Heart left ventricle (tissue), 16 donors: ENCODE measurements around the gene ROGDI. TPM values are rescaled to one million over a fixed set of nuclear protein-coding genes. Genes with fewer than 3 reads are reported as not detected.
A peak's percentile ranks its signal among the peaks of the same experiment; 100 is the strongest.

ENCODE experiments used
- ATAC-seq, 4 donors: fragments of 200-7000 bp; cut with Tn5 transposase; one replicate each; pipeline ENCODE4 v1.9.1; 2020 to 2022; ENCODE audit warnings: moderate library complexity in 4 of 4, mild to moderate bottlenecking in 3 of 4, moderate number of reproducible peaks in 1 of 4
- DNase-seq, 5 donors: peaks; one replicate each; pipeline ENCODE4 v3.0.0-alpha.2; 2020
- H3K27ac ChIP-seq, 12 donors: fragments of 200-600 bp; sonication (generic) in 4 of 12; one replicate each; pipeline versions ENCODE4 v1.5.0 to v1.8.0; 2016 to 2022; ENCODE audit warnings: mild to moderate bottlenecking in 2 of 12
- H3K27me3 ChIP-seq, 9 donors: fragments of 200-600 bp; sonication (generic) in 2 of 9; one replicate each; pipeline versions ENCODE4 v1.5.1 to v1.8.0; 2016 to 2022; ENCODE audit warnings: mild to moderate bottlenecking in 3 of 9
- H3K36me3 ChIP-seq, 9 donors: fragments of 200-600 bp; sonication (generic) in 2 of 9; one replicate each; pipeline versions ENCODE4 v1.5.0 to v1.8.0; 2018 to 2022; ENCODE audit warnings: mild to moderate bottlenecking in 2 of 9
- H3K4me1 ChIP-seq, 12 donors: fragments of 200-600 bp; sonication (generic) in 4 of 12; one replicate each; pipeline versions ENCODE4 v1.5.0 to v1.8.0; 2016 to 2022; ENCODE audit warnings: mild to moderate bottlenecking in 3 of 12
- H3K4me3 ChIP-seq, 12 donors: fragments of 200-600 bp; sonication (generic) in 4 of 12; one replicate each; pipeline versions ENCODE4 v1.5.0 to v1.8.0; 2017 to 2022; ENCODE audit warnings: mild to moderate bottlenecking in 9 of 12, moderate library complexity in 4 of 12
- H3K9me3 ChIP-seq, 12 donors: fragments of 200-600 bp; sonication (generic) in 4 of 12; one replicate each; pipeline versions ENCODE4 v1.5.0 to v1.8.0; 2016 to 2022; ENCODE audit warnings: mild to moderate bottlenecking in 1 of 12
- CTCF ChIP-seq, 12 donors: fragments of 200-600 bp; sonication (generic) in 4 of 12; IDR thresholded peaks; one replicate each; pipeline versions ENCODE4 v1.5.0 to v1.8.0; 2018 to 2022; ENCODE audit warnings: antibody characterized with exemption in 12 of 12, mild to moderate bottlenecking in 5 of 12
- POLR2A ChIP-seq, 2 donors: fragments of 450-650 bp; IDR thresholded peaks; one replicate each; pipeline ENCODE4 v1.6.1; 2017; ENCODE audit warnings: antibody characterized with exemption in 2 of 2, mild to moderate bottlenecking in 2 of 2, moderate library complexity in 2 of 2
- WGBS, 4 donors: extraction: QIAGEN DNeasy Blood & Tissue Kit in 2 of 4; methylation state at CpG; one replicate each; pipeline versions ENCODE4 v1.1.5 to v1.1.7; 2013 to 2018; 5-methylcytosine and 5-hydroxymethylcytosine counted together
- intact Hi-C, 10 donors: fragments of 100-400 bp; cut with DNase I; formaldehyde crosslinking; loops; one replicate each; pipeline versions ENCODE4 v1.11.1 to v1.14.2; 2022
- polyA plus RNA-seq, 2 donors: library from polyadenylated mRNA; stranded (reverse); fragments of 200-250 nt; gene quantifications; one replicate each; pipeline ENCODE4 v1.2.3, GENCODE V29; 2013
- total RNA-seq, 9 donors: library from RNA; depleted of rRNA in 2 of 9; stranded (reverse); fragments of >200 nt in 2 of 9; fragmentation: NEBNext Ultra II Directional in 3 of 9; extraction: Animal tissue kit (Norgen Biotek cat#: 25700) in 3 of 9; gene quantifications; one replicate each; pipeline versions ENCODE4 v1.1.0 to v1.2.4, GENCODE V29; 2016 to 2023
- donor health status: ischemic (EF 13 %, LVEDD 7.1; RV severe dilation, severe dysfunction).
- donor health status: healthy with polysubstance abuse.
- donor health status: DM: no; HTN: yes; CAD: no.
- donor health status: DM: no; HTN: no; CAD: no.
- donor health status: ischemic (EF 25% LVEDD 6.9; RV normal size, moderate dysfunction).
- donor health status: ischemic (EF 25% LVEDD 5.7; RV mildly dilated, moderate dysfunction).
- donor health status: healthy.
- donor health status: DM: yes; HTN: yes; CAD: no.
- donor health status: ischemic (EF 35%, LVEDD 5.7; RV mildly dilated, moderate dysfunction).
- donor health status: nonischemic (EF 11% LVEDD 7.7; RV severe dilation, severe dysfunction).
- donor health status: DM: yes; HTN: yes; CAD: no.
- donor health status: PGD.
- donor health status: ischemic (EF 29% LVEDD 5.4; RV normal size, mild dysfunction).
- donor health status: nonischemic (EF 23%, LVEDD 6.1; RV moderate dilation, normal function).

The ROGDI gene
- total and polyA plus RNA-seq, 11 donors, result 43.4 to 167 (median 95.0) TPM

- Histone ChIP-seq H3K27me3 (no peaks in the 10 kb centered on the region), H3K4me1 (peaks cover 0 to 15% (median 4%) of the 10 kb centered on the region in 12 donors), H3K4me3 (no peak overlapping the region), H3K36me3 (peaks cover 0 to 31% (median 26%) of the 10 kb centered on the region in 9 donors), H3K27ac (peak overlapping the region in 1 of 12 donors; percentile 24), H3K9me3 (no peaks in the 10 kb centered on the region)
- TF ChIP-seq CTCF (IDR thresholded peaks at IDR 0.05) (no peak), POLR2A (IDR thresholded peaks at IDR 0.05) (no peak)
- intact Hi-C loops, result no loop called here
- DNase-seq (no peak), ATAC-seq (peak in 2 of 4 donors; percentile 9 to 17)
- WGBS, 4 donors, result 55 to 63% (median 58%) methylated on average over 15 of the region's 15 CpGs
These were observed 55.4 kb downstream of the ROGDI start for GRCh38 chr16:4746991-4747574.

Other genes starting within 250 kb of the ROGDI start
- under 1 TPM in 7 of 9 donors, not detected in 2; 0.05 to 0.19 (median 0.15) TPM for gene C16orf96, start 246.3 kb downstream of the ROGDI start, total RNA-seq
- under 1 TPM; 0.01 to 0.04 TPM for gene C16orf96, start 246.3 kb downstream of the ROGDI start, polyA plus RNA-seq
- 10 to 100 TPM in 8 of 9 donors, 1 to 10 TPM in 1; 9.1 to 38.9 (median 18.7) TPM for gene UBALD1, start 187.7 kb downstream of the ROGDI start, total RNA-seq
- gene UBALD1, start 187.7 kb downstream of the ROGDI start, polyA plus RNA-seq, result 10 to 100 TPM; 23.7 to 33.9 TPM
- 10 to 100 TPM; 28.5 to 75.0 (median 42.0) TPM for gene MGRN1, start 177.8 kb downstream of the ROGDI start, total RNA-seq
- gene MGRN1, start 177.8 kb downstream of the ROGDI start, polyA plus RNA-seq, result 10 to 100 TPM; 17.9 to 36.9 TPM
- 10 to 100 TPM; 33.1 to 65.2 (median 46.4) TPM for gene NUDT16L1, start 109.1 kb downstream of the ROGDI start, total RNA-seq
- 10 to 100 TPM; 47.5 to 51.0 TPM for gene NUDT16L1, start 109.1 kb downstream of the ROGDI start, polyA plus RNA-seq
- 10 to 100 TPM in 2 of 9 donors, 1 to 10 TPM in 7; 5.1 to 12.5 (median 8.6) TPM for gene ANKS3, start 68.4 kb downstream of the ROGDI start, total RNA-seq
- 10 to 100 TPM in 1 of 2 donors, 1 to 10 TPM in 1; 9.8 to 12.7 TPM for gene ANKS3, start 68.4 kb downstream of the ROGDI start, polyA plus RNA-seq
- 1 to 10 TPM in 3 of 9 donors, under 1 TPM in 6; 0.34 to 3.4 (median 0.70) TPM for gene DNAAF8, start 68.1 kb downstream of the ROGDI start, total RNA-seq
- 1 to 10 TPM; 1.7 TPM for gene DNAAF8, start 68.1 kb downstream of the ROGDI start, polyA plus RNA-seq
- 10 to 100 TPM in 1 of 9 donors, 1 to 10 TPM in 8; 4.8 to 11.6 (median 6.5) TPM for gene ZNF500, start 35.5 kb downstream of the ROGDI start, total RNA-seq
- gene ZNF500, start 35.5 kb downstream of the ROGDI start, polyA plus RNA-seq, result 1 to 10 TPM; 5.7 to 7.1 TPM
- under 1 TPM in 1 of 9 donors, not detected in 8; 0.32 TPM for gene SEPTIN12, start 14.3 kb downstream of the ROGDI start, total RNA-seq
- gene SEPTIN12, start 14.3 kb downstream of the ROGDI start, polyA plus RNA-seq, result not detected
- gene SMIM22, start 7.3 kb downstream of the ROGDI start, total RNA-seq, result not detected
- gene SMIM22, start 7.3 kb downstream of the ROGDI start, polyA plus RNA-seq, result not detected
- 10 to 100 TPM; 54.3 to 96.6 (median 75.8) TPM for gene GLYR1, start 44.7 kb upstream of the ROGDI start, total RNA-seq
- gene GLYR1, start 44.7 kb upstream of the ROGDI start, polyA plus RNA-seq, result 10 to 100 TPM; 51.3 to 67.2 TPM
- 10 to 100 TPM; 25.0 to 77.9 (median 32.7) TPM for gene UBN1, start 44.8 kb upstream of the ROGDI start, total RNA-seq
- 10 to 100 TPM; 20.3 to 34.2 TPM for gene UBN1, start 44.8 kb upstream of the ROGDI start, polyA plus RNA-seq
- gene PPL, start 134.5 kb upstream of the ROGDI start, total RNA-seq, result 10 to 100 TPM in 3 of 9 donors, 1 to 10 TPM in 6; 6.4 to 23.8 (median 8.3) TPM
- gene PPL, start 134.5 kb upstream of the ROGDI start, polyA plus RNA-seq, result 1 to 10 TPM; 4.3 to 5.1 TPM
- 10 to 100 TPM in 5 of 9 donors, 1 to 10 TPM in 4; 1.6 to 25.4 (median 11.6) TPM for gene SEC14L5, start 155.7 kb upstream of the ROGDI start, total RNA-seq
- 1 to 10 TPM in 1 of 2 donors, under 1 TPM in 1; 0.11 to 5.0 TPM for gene SEC14L5, start 155.7 kb upstream of the ROGDI start, polyA plus RNA-seq
- 10 to 100 TPM in 3 of 9 donors, 1 to 10 TPM in 6; 3.8 to 14.6 (median 8.9) TPM for gene NAGPA, start 231.3 kb upstream of the ROGDI start, total RNA-seq
- gene NAGPA, start 231.3 kb upstream of the ROGDI start, polyA plus RNA-seq, result 1 to 10 TPM; 6.4 to 6.5 TPM